Spleen (tissue), 11 donors: ENCODE measurements around the gene COL4A1. TPM values are rescaled to one million over a fixed set of nuclear protein-coding genes. Genes with fewer than 3 reads are reported as not detected.

ENCODE experiments used
- DNase-seq: peaks from one replicate; pipeline ENCODE4 v3.0.0-alpha.2; 2020
- H3K27ac ChIP-seq, 8 donors: fragments of 200-600 bp; sonication (generic) in 7 of 8; 1 replicate in 4 of 8; 2 replicates in 4 of 8; pipeline versions ENCODE4 v1.5.0 to v1.8.0; 2016 to 2021; ENCODE audit warnings: inconsistent platforms in 4 of 8, mild to moderate bottlenecking in 4 of 8, moderate library complexity in 1 of 8
- H3K27me3 ChIP-seq, 7 donors: fragments of 200-600 bp; sonication (generic) in 6 of 7; replicated peaks in 1 of 7; 1 replicate in 4 of 7; 2 replicates in 3 of 7; pipeline versions ENCODE4 v1.5.0 to v1.8.0; 2016 to 2021; ENCODE audit warnings: inconsistent platforms in 3 of 7, mild to moderate bottlenecking in 1 of 7
- H3K36me3 ChIP-seq, 6 donors: fragments of 200-600 bp; sonication (generic) in 5 of 6; 1 replicate in 4 of 6; 2 replicates in 2 of 6; pipeline versions ENCODE4 v1.5.0 to v1.8.0; 2016 to 2021; ENCODE audit warnings: inconsistent platforms in 2 of 6
- H3K4me1 ChIP-seq, 6 donors: fragments of 200-600 bp; sonication (generic) in 5 of 6; 1 replicate in 3 of 6; 2 replicates in 3 of 6; pipeline versions ENCODE4 v1.5.0 to v1.8.0; 2016 to 2021; ENCODE audit warnings: inconsistent platforms in 3 of 6
- H3K4me3 ChIP-seq, 8 donors: fragments of 200-600 bp; sonication (generic) in 7 of 8; 1 replicate in 4 of 8; 2 replicates in 4 of 8; pipeline versions ENCODE4 v1.5.0 to v1.8.0; 2016 to 2021; ENCODE audit warnings: inconsistent platforms in 4 of 8, mild to moderate bottlenecking in 4 of 8, moderate library complexity in 2 of 8
- H3K9me3 ChIP-seq, 8 donors: fragments of 200-600 bp; sonication (generic) in 7 of 8; 1 replicate in 4 of 8; 2 replicates in 4 of 8; pipeline versions ENCODE4 v1.5.0 to v1.8.0; 2016 to 2021; ENCODE audit warnings: inconsistent platforms in 4 of 8
- POLR2A ChIP-seq, 3 donors: fragments of 450-650 bp; IDR thresholded peaks; one replicate each; pipeline ENCODE4 v1.5.1; 2017; ENCODE audit warnings: antibody characterized with exemption in 3 of 3, mild to moderate bottlenecking in 1 of 3
- POLR2AphosphoS5 ChIP-seq, 3 donors: sonication (generic); formaldehyde crosslinking; IDR thresholded peaks; one replicate each; pipeline ENCODE4 v1.5.1; 2017; ENCODE audit warnings: antibody characterized with exemption in 3 of 3
- WGBS, 5 donors: extraction: QIAGEN DNeasy Blood & Tissue Kit in 3 of 5; methylation state at CpG; one replicate each; pipeline versions ENCODE4 v1.1.5 to v1.1.7; 2013 to 2018; 5-methylcytosine and 5-hydroxymethylcytosine counted together
- intact Hi-C: fragments of 100-400 bp; cut with DNase I; formaldehyde crosslinking; loops from one replicate; pipeline ENCODE4 v1.15.0; 2023; ENCODE audit warnings: low total_unique reads
- polyA plus RNA-seq, 3 donors: library from polyadenylated mRNA; stranded (reverse); fragments of 200-250 nt; gene quantifications; one replicate each; pipeline ENCODE4 v1.2.1, GENCODE V29; 2013
- total RNA-seq, 7 donors: library from RNA; depleted of rRNA in 3 of 7; stranded (reverse); fragments of >200 nt in 3 of 7; fragmentation: NEBNext Ultra II Directional in 4 of 7; extraction: Animal tissue kit (Norgen Biotek cat#: 25700) in 4 of 7; gene quantifications; one replicate each; pipeline versions ENCODE4 v1.1.0 to v1.2.1, GENCODE V29; 2016 to 2021
- TF ChIP-seq, protein P1 (sequence below), 11 experiments: fragments of 200-600 bp in 7 of 11; fragments of 450-650 bp in 4 of 11; sonication (generic) in 4 of 11; IDR thresholded peaks in 8 of 11; conservative IDR thresholded peaks in 3 of 11; 1 replicate in 7 of 11; 2 replicates in 4 of 11; pipeline versions ENCODE4 v1.4.0 to v1.8.0; 2016 to 2021; ENCODE audit warnings: antibody characterized with exemption in 11 of 11, inconsistent platforms in 4 of 11, mild to moderate bottlenecking in 1 of 11
- donor health status: healthy with polysubstance abuse.
- donor health status: DM: no; HTN: no; CAD: no; lungs with moderate emphysema.
- donor health status: DM: no; HTN: no; CAD: no.
- donor health status: Bipolar disorder and iron deficiency.
- donor health status: healthy.
- donor health status: DM: no; HTN: no; CAD: no.
- donor health status: DM: yes; HTN: yes; CAD: no.

Gene COL4A1
- total and polyA plus RNA-seq, 10 donors: 37.9 to 959 (median 340) TPM

GRCh38 chr13:110239280-110240125 is 67.5 kb downstream of the COL4A1 start:
- peak overlapping the region in 6 of 8 donors; percentile 10 to 67 (median 56) for H3K27ac ChIP-seq
- 33 to 45% (median 41%) methylated on average over 5 of the region's 5 CpGs for WGBS, 5 donors
- peaks cover 0 to 13% (median 0%) of the 10 kb centered on the region in 6 donors for H3K36me3 ChIP-seq
- DNase-seq: no peak
- H3K27me3 ChIP-seq: peaks cover 0 to 18% (median 0%) of the 10 kb centered on the region in 7 donors
- no peak overlapping the region for H3K4me3 ChIP-seq
- peaks cover 0 to 51% (median 24%) of the 10 kb centered on the region in 6 donors for H3K4me1 ChIP-seq
- no peak for TF ChIP-seq POLR2AphosphoS5 (IDR thresholded peaks at IDR 0.05)
- intact Hi-C loops: no loop called here
- H3K9me3 ChIP-seq: no peaks in the 10 kb centered on the region

- Histone ChIP-seq H3K27me3 (peaks cover 0 to 20% (median 0%) of the 10 kb centered on the region in 7 donors), H3K4me3 (no peak overlapping the region), H3K4me1 (peaks cover 0 to 58% (median 29%) of the 10 kb centered on the region in 6 donors), H3K9me3 (no peaks in the 10 kb centered on the region), H3K27ac (peak overlapping the region in 7 of 8 donors; percentile 9 to 67 (median 31)), H3K36me3 (peaks cover 0 to 13% (median 0%) of the 10 kb centered on the region in 6 donors)
- intact Hi-C loops: no loop called here
- TF ChIP-seq POLR2A (IDR thresholded peaks at IDR 0.05) (no peak), POLR2AphosphoS5 (IDR thresholded peaks at IDR 0.05) (no peak)
- TF ChIP-seq, protein P1, sequence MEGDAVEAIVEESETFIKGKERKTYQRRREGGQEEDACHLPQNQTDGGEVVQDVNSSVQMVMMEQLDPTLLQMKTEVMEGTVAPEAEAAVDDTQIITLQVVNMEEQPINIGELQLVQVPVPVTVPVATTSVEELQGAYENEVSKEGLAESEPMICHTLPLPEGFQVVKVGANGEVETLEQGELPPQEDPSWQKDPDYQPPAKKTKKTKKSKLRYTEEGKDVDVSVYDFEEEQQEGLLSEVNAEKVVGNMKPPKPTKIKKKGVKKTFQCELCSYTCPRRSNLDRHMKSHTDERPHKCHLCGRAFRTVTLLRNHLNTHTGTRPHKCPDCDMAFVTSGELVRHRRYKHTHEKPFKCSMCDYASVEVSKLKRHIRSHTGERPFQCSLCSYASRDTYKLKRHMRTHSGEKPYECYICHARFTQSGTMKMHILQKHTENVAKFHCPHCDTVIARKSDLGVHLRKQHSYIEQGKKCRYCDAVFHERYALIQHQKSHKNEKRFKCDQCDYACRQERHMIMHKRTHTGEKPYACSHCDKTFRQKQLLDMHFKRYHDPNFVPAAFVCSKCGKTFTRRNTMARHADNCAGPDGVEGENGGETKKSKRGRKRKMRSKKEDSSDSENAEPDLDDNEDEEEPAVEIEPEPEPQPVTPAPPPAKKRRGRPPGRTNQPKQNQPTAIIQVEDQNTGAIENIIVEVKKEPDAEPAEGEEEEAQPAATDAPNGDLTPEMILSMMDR (IDR thresholded peaks at IDR 0.05 in 8 of 11, conservative IDR thresholded peaks at IDR 0.05 in 3 of 11): no peak
- DNase-seq: no peak
- WGBS, 5 donors: 33 to 48% (median 41%) methylated on average over 1 of the region's 1 CpG
Measured at GRCh38 chr13:110238818-110239195, 68.2 kb downstream of the COL4A1 start.

DNA sequence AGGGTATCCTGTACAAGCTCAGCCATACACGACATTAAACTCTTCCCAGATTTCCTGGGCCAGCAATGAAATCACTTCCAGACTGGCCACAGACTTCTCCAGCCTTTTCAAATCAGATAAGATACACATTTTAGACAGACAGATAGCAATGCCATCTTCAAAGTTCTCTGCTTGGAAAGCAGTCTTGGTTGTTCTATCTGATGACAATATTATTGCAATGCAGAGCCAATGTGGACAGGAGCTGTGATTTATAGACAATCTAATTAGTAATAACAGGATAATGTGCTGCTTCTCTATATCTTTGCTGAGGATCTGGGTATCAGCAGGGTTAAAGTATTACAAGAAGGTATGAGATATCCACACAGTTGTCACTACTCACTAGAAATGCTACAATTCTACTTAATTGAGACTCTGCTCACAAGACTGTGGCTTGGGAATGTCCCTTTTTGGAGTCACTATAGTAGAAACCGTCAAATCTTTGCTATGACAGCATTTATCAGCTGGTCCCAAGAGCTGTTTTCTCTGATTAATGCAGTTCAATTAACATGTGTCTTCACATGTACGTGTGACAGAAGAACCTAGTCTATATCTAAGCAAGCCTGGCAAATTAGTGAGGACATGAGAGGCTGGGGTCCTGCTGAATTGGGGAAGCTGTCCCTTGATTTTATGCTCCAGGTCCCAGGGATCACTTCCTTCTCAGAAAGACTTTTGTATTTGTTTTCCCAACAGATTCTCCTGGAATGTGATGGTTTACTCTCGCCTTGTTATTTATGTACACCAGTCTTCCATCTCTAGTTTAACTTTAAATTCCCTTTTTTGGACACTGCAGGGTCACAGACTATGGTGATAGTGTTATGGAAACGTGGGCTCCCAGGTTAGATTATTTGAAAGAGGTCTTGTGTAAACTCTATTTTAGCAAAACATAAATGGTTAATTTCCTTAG is 68.8 kb downstream of the COL4A1 start:
- no peaks in the 10 kb centered on the region for H3K9me3 ChIP-seq
- H3K27me3 ChIP-seq: peaks cover 0 to 17% (median 0%) of the 10 kb centered on the region in 7 donors
- peaks cover 0 to 64% (median 34%) of the 10 kb centered on the region in 6 donors for H3K4me1 ChIP-seq
- no peak for DNase-seq
- no peak for TF ChIP-seq POLR2A (IDR thresholded peaks at IDR 0.05)
- no peak for TF ChIP-seq POLR2AphosphoS5 (IDR thresholded peaks at IDR 0.05)
- TF ChIP-seq, protein P1 (IDR thresholded peaks at IDR 0.05 in 8 of 11, conservative IDR thresholded peaks at IDR 0.05 in 3 of 11): no peak
- peaks cover 0 to 13% (median 0%) of the 10 kb centered on the region in 6 donors for H3K36me3 ChIP-seq
- no peak overlapping the region for H3K4me3 ChIP-seq
- 53 to 60% (median 59%) methylated on average over 5 of the region's 5 CpGs for WGBS, 5 donors
- intact Hi-C loops: no loop called here
- H3K27ac ChIP-seq: peak overlapping the region in 7 of 8 donors; percentile 6 to 67 (median 57)

- TF ChIP-seq POLR2AphosphoS5 (IDR thresholded peaks at IDR 0.05) (peak in 1 of 3 donors; percentile 22), POLR2A (IDR thresholded peaks at IDR 0.05) (no peak)
- TF ChIP-seq, protein P1 (IDR thresholded peaks at IDR 0.05 in 8 of 11, conservative IDR thresholded peaks at IDR 0.05 in 3 of 11): no peak
- intact Hi-C loops: no loop called here
- Histone ChIP-seq H3K9me3 (no peaks in the 10 kb centered on the region), H3K4me3 (no peak overlapping the region), H3K4me1 (peaks cover 0 to 75% (median 40%) of the 10 kb centered on the region in 6 donors), H3K27me3 (peaks cover 0 to 20% (median 0%) of the 10 kb centered on the region in 7 donors), H3K36me3 (peaks cover 0 to 12% (median 0%) of the 10 kb centered on the region in 6 donors), H3K27ac (peak overlapping the region in 7 of 8 donors; percentile 17 to 67 (median 57))
- DNase-seq: no peak
- 51 to 60% (median 55%) methylated on average over 9 to 11 of the region's 11 CpGs for WGBS, 5 donors
Measured at GRCh38 chr13:110236831-110237261, 70.1 kb downstream of the COL4A1 start.
